GF-D8 (cell line): ENCODE measurements around the gene PDIA5.

Experiments
- DNase-seq: peaks from one replicate; lab custom pipeline; 2025; lab: John Stamatoyannopoulos, UW

The PDIA5 gene

DNA sequence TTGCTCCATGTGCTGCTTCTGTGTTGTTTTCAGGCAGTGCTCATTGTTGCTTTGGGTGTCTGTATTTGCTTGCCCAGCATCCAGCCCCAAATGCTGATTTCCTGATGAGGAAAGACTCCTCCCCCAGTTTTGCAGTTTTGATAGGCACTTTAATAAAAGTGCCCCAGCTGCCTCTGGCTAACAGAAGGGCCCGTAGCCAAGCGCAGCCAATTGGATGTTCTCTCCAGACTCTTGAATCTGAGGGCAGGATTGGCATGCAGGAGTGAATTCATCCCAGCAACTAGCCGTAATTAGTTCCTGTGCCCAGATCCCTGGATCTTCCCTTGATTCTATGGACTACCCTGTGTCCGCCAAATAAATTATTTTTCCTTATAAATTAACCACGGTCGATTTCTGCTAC, 24.4 kb upstream of the PDIA5 start:
- DNase-seq, result no peak

DNA sequence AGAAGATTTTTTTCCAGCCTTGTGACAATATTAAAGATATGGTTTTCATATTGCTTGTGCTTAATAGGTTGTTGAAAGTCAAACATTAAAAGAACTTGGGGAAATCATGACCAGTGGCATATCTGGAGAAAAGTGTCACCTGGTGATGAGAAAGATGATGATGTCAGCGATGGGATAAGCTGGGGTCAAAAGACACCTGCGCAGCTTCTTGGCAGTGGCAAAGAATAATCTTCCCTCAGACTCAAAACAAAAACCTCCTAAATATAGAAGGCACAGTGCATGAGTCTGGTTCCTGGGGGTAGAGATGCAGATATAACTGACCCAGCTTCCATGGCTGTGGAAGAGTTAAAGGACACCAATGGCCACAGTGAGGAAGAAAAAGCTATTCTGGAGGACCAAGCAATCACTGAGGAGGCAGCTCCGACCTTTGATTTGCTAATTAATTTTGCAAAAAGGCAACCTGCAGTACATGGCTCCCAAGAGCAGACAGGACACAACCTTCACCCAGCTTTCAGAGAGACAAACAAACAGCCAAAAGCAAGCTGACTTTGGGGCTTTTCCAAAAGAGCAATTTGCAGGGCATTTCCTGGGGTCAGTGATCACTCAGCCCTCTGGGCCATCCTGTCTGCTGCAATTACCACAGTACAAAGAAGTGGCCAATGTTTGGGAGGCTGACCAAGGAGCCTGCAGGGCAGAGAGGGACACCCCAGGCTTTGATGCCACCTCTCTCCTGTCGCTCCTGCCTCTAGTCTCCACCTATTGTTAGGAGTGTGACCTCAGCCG, 21.7 kb upstream of the PDIA5 start:
- DNase-seq, result no peak

DNA sequence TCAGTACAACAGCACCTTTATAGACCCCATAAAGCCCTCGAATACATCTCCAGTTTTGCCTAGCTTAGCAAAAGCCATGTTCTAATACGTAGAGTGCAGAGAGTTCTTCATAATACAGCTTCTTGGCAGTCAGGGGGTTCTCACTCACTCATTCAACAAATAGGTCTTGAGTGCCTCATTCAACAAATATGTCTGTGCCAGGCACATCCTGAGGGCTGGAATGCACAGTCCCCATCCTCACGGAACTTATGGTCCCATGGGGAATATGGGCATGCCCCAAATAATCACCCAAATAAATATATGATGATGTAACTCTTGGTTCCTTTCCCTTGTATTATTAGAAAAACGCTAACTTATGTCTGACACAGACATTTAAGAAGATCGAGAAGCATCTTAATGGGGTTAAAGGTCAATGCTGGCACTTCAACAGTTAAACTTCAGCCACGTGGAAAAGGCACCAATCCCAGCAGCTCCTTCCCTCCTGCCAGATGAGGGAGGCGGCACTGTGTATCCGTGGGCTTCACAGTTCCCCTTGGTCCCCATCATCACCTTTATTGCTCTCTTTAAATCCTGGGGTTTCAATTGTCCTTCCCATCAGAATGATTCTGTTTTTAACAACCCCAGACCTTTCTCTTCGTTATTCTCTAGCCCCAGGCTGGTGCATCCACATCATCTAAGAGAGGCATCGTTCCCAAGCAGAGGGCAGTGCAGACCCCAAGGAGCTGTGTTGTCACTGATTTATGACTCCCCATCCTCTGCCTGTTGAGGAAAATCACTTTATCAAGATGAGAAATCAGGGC, 20.4 kb upstream of the PDIA5 start:
- DNase-seq, result no peak

DNA sequence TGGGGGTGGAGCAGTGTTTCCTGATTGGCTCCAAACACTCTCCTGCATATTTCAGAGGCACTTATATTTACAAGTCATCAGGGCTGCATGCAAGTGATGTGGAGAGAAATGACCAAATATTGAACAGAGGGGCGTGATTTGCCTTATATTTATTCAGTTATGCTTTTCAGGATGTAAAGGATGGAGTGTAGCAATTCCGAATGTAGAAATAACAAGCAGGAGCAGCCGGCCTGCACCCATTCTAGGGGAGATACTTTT, 19.8 kb upstream of the PDIA5 start:
- DNase-seq, result no peak

DNA sequence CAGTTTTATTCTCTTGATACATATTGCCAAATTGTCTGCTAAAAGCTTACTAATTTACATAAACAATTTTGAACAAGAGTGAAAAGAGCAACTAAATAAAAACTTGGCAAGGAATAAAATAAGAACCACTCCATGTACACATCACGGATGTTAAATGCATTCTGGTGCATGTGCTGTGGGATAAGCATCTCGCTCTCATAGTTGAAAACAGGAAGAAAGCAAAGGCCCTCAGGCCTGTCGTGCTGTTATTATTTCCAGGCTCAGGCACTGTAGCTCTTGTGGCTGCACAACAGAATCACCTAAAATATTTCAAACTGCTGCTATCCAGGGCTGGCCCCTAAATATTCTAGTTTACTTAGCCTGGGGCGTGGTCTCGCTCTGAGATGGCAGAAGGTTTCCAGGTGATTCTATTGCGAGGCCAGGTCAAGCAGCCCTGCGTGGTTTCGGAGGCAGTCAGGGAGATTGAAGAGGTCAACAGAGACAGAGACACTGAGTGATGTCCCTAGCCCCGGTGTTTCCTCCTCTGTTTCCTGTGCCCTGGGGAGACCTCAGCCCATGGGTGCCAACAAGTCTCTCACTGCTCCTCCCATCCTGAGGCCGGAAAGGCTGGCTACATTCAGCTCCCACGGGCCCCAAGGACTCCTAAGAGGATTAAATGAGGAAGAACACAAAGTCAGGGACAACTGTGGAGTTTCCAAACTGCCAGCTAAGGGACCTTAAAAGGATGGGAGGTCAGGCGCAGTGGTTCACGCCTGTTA, 18.2 kb upstream of the PDIA5 start:
- no peak for DNase-seq

DNA sequence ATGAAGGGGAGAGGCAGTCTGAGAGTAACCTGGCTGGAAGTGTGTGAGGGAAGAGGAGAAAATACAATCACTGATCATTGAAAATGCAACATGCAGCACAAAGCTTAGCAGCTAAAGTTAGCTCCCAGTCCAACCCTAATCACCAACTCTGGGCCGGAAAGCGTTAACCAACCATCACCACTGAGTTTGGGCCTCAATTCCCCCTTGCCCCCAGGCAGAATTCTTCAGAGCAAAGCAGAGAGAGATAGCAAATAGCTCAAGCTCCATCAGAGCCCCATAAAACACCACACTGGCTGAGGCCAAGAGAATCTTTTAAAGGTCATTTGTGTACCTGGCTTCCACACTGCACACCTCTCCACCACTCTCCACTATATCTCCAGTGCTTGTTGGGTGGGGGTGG, 16.2 kb upstream of the PDIA5 start:
- no peak for DNase-seq

DNA sequence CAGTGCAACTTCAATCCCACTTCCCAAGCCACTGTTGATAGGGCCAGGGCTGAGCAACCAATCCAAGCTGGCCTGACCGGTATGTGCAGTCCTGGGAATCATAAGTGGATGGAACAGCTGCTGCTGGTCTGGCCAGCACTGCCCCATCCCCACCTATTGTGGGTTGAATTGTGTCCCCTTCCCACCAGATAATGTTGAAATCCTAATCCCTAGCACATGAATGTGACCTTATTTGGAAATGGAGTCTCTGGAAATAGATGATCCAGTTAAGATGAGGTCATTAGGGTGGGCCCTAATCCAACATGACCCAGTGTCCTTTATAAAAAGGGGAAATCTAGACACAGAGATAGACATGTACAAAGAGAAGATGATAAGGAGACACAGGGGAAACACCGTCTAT, 13.7 kb upstream of the PDIA5 start:
- no peak for DNase-seq

DNA sequence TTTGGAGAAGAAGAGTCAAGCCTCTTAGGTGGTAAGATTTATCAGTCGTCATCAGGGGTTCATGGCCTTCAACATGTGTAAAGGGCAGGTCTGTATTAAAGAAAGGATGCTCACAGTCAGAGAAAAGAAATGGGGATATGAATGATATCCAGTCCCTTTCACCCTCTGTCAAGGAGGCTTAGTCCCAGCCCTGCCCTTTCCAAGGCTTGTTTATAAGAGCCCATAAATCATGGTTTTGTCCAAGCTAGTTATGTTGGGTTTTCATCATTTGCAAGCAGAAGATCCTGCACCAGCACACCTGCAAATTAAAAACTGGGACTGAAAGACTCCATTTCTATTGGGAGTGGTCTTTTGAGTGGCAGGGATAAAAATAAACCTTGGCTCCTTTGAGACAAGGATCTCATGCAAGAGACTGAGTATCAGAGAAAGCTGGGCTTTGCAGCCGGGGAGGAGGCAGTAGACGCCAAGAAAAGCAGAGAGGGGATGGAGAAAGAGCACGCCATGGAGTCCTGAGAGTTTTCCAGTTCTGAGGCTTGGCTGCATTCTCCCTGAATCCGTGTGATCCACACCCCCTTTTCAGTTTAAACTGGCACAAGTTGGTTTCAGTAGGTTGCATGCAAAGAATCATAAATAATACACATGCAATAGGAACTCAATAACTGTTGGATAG, 12.6 kb upstream of the PDIA5 start:
- no peak for DNase-seq

DNA sequence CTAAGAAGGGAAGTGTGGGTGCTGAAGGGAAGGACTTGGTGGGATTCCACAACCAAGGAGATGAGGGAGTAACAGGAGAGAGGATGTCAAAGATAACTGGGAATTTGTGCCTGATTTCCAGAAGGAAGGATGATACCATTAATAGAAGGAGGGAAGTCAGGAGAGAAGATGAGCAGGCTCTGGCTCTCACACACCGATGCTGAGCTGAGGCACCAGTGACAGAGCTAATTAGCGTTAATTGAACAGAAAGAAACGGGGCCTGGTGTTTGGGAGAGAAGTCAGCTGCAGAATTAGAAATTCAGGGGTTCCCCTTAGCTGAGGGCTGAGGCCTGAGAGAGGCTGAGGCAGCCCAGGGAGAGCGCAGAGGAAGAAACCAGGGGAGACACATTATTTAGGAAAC, 11.9 kb upstream of the PDIA5 start:
- no peak for DNase-seq

DNA sequence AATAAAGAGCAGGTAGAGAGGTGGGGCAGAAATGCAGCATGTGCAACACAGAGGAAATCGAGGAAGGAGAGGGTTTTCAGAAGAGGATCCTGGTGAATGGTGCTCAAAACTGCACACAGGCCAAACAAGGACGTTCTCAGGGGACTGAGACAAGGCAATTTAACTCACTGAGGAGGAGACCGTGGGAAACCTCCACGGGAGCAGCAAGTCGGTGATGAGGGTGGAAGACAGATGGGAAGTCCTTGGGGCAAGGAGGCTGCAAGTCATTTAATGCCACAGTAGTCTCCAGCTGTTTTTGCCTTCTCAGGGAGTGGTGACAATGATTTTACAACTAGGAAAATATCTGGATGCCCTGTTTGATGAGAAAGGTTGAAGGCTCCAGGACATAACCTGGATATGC, 11.5 kb upstream of the PDIA5 start:
- no peak for DNase-seq

DNA sequence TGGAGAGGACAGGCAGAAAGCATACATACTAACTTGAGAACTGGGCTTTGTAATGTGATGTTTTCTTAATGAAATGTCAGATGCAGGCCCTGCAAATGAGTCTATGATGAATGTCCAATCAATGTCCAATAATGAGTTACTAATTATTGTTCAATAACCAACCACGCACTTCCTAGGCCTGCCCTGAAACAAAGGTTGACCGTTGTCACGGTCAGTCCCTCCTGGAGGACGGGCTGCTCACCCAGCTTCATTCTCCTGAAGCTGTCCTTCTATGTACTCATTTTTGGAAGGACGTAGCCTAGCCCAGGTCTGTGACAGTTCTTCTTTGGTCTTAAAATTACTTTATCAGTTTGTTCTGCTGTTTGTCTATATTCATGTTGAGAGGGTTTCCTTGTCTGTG, 8.3 kb upstream of the PDIA5 start:
- no peak for DNase-seq

DNA sequence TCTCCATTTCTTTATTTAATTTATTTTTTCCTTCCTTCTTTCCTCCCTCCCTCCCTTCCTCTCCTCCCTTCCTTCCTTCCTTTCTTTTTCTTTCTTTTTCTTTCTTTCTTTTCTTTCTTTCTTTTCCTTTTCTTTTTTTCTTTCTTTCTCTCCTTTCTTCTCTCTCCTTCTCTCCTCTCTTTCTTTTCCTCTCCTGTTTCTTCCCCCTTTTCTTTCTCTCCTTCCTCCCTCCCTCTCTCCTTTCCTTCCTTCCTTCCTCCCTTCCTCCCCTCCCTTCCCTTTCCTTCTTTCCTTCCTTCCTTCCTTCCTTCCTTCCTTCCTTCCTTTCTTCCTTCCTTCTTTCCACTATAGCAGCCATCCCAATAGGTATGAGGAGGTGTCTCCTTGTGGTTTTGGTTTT, 6.8 kb upstream of the PDIA5 start:
- DNase-seq, result no peak

DNA sequence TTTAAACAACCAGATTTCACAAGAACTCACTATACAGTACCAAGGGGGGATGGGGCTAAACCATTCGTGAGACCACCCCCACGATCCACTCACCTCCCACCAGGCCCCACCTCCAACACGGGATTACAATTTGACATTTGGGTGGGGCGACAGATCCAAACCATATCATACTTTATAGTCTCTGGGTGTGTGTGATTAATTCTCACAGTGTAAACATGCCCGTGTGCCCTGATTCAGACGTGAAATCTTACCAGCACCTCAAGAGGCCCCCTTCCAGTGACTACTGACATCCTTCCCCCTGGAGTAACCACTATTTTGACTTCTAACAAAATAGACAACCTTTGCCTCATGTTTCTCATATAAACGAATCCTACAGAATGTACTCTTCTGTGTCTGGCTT, 5.0 kb upstream of the PDIA5 start:
- DNase-seq, result no peak

DNA sequence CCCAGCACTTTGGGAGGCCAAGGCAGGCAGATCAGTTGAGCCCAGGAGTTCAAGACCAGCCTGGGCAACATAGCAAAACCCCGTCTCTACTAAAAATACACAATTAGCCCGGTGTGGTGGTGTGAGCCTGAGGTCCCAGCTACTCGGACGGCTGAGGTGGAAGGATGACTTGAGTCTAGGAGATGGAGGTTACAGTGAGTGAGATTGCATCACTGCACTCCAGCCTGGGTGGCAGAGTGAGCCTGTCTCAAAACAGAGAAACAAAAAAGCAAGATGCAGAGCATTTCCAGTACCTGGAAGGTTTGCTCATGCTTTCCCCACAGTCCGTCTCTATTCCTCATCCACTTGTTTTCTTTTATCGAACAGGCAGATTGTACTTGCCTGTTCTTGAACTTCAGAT, 3.8 kb upstream of the PDIA5 start:
- DNase-seq, result no peak

DNA sequence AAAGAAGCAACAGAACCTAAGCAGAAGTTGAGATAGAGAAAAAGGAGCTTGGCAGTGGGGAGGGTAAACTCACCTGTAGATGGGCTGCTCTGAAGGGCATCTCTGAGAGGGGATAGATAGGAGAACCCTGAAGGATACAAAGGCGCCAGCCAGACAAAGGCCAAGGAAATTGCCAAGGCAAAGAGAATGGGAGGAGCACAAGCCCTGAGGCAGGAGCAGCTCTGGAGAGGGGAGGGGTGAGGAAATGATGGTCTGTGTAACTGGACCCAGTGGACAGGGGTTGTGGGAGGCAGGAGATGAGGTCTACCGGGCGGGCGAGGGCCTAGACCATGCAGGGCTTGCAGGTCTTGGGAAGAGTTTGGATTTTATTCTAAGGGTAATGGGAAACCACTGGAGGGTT, 2.3 kb upstream of the PDIA5 start:
- no peak for DNase-seq

DNA sequence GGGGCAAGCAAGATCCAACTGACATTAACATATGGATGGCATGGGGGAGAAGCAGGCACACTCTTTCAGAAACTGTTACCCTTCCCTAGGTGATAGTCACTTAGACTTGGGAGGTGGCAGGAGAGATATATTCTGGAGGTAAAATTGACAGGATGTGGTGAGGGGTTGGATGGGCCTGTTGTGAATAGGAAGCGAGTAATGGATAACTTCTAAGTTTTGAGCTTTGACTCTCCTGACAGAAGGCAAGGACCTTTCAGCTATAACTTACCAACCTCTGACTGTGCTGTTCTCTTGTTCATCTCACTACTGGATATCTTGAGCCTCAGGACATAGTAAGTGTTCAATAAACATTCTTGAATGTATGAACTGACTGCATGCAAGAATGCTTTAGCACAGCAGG, 1.9 kb upstream of the PDIA5 start:
- DNase-seq, result no peak

DNA sequence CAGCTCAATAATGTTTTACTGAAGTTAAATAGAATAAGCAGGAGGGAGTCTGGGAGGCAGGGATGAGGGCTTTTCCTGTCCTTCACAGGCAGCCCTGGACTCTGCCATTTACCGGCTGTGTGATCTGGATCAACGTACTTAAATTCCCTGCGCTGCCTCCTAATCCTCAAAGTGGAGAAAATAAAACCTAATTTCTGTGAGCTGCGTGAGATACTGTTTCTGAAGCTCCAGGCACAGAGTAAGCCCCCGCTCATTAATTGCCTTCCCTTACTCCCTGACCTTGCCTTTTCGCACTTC, 278 bp upstream of the PDIA5 start:
- no peak for DNase-seq

DNA sequence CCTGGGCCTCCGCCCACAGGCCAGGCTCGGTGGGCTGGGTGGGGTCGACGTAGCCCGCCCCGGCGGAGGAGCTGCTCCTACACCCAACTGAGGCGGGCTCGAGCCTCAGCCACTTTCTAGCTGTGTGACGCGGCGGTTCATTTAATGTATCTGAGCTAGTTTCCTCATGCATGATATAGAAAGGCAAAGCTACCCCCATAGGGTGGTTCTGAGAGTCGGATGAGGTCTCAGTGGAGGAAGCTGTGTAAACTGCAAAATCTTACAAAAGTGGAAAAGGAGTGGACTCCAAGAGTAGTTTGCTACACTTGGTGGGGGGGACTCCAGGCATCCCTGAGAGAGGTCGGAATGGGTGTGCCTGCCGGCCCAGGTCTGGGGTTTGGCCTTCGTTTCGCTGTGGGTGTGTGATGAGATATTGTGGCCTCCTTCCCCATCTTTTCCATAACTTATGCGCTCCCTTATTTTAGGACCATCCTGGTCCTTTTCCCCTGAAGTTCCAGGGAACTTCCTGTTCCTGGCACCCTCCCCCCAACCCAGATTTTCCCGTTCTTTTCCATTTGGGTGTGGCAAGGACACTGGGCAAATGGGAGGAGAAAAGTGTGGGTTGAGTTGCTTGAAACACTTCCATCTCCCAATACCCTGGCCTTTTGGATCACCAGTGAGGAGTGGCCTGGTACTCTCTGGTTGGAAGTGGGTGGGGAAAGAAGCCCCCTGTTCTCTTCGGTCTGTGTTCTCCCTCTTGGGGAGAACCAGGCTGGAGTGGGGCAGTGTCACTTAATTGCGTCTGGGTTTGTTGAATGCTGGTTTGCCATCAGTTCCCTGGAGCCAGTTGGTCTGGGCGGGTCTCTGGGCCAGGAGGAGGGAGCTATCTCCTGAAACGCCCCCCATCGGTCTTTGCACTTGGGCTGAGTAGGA, 1.1 kb downstream of the PDIA5 start:
- DNase-seq, result no peak

DNA sequence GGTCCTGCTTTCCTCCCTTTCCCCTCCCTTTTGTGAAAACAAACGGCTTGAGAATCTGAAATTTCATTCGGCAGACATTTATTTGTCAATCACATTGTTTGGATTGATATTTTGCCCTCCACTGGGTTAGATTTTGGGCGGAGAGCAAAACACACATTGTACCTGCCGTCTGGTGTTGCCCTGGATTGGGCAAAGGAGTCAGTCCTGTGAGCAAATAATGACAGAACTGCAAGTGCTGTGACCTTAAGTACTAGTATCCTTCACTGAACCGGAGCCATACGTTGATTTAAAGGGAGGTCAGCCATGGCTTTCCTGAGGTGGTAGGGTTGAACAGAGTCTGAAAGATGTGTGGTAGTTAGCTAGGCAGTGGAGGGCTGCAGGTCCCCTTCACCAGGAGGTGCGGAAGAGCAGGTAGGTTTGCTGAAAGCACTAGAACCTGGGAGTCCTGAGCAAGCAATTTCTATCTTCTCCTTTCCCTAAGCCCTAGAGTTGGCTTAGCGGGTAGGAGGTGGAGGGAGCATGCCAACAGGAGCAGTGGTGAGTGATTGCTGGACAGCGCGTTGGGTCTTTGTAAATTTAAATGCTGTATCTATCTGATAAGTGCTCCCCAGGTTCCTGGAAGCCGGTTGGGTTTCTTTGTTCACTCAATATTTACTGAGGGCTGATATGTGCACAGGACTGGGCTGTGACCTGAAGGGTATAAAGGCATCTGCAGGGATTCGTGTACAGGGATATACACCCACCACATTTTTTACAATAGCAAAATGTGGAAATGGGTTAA, 2.0 kb downstream of the PDIA5 start:
- DNase-seq, result no peak

DNA sequence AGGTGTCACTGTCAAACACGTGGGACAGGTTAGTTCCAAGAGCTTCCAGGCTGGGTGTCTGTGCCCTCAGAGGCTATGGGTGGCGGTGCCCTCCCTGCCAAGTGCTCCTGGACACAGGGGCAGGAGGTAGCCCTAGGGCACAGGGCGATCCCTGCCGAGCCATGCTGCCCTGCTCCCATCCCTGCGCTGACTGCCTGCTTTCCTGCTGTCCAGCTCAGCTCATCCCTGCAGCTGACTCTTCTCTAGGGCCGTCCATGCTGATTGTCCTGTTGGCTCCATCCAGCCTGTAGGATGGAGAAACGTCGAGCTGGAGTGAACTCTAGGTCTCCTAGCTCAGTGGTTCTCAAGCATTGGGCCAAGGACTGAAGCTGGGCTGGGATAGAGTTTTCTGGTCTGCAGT, 3.7 kb downstream of the PDIA5 start:
- DNase-seq, result no peak

DNA sequence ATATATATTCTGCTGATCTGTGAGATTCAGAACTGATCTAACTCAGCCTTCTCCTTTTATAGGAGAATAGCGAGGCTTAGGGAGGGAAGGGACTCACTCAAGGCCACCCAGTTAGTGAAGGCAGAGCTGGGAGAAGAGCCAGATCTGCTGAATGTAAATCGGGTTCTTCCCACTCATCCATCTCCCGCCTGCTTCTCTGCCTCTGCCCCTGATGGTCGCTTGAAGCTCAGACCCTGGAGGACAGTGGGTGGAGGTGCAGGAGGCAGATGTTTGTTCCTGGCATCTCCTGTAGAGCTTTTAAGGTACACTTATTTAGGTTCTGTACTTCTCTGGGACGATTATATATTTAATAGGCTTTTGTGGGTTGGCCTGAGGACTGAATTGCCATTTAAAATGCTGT, 4.3 kb downstream of the PDIA5 start:
- DNase-seq, result peak; percentile 25
